ENCODE results near the gene METTL9. TPM values are rescaled to one million over a fixed set of nuclear protein-coding genes. Genes with fewer than 3 reads are reported as not detected.

METTL9 gene
- total RNA-seq, 1 donor from 2014 or later: 221 TPM

DNA sequence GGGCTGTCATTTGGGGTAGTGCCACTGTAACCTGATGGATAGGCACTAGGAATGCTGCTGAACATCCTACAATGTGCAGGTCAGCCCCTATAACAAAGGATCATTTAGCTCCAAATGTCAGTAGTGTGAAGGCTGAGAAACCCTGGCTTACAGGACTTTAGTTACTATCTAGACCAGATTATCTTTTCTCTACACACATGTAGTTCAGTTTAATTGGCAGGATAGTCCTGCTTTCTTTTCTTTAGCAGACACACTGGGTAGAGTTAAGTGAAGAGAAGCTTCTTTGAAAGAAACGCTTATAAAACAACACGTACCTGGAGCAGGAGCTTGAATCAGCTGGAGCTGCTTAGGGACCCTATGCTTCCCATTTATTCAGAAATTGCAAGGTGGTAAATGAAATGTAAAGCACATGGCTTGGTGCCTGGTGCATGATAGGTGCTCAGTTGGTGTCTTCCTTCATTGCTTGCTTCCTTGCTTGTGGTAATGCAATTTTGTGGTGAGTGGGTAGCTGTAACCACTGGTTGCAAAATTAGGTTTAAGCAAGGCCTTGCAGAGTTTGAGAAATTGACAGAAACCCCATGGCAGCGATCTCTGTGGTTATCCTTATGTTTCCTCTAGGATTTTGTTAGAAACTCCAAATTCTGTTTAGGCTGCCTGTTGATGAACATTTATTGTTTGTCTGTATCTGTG, 9.4 kb downstream of the METTL9 start:
- DNase-seq (ENCODE audit: low spot score): no peak
- no peaks in the 10 kb centered on the region for H3K36me3 Mint-ChIP-seq (ENCODE audit: low read depth, unreplicated experiment)
- H3K27me3 Mint-ChIP-seq (ENCODE audit: unreplicated experiment): no peaks in the 10 kb centered on the region
- H3K27ac Mint-ChIP-seq (ENCODE audit: unreplicated experiment): no peak overlapping the region
- TF ChIP-seq, protein P1, sequence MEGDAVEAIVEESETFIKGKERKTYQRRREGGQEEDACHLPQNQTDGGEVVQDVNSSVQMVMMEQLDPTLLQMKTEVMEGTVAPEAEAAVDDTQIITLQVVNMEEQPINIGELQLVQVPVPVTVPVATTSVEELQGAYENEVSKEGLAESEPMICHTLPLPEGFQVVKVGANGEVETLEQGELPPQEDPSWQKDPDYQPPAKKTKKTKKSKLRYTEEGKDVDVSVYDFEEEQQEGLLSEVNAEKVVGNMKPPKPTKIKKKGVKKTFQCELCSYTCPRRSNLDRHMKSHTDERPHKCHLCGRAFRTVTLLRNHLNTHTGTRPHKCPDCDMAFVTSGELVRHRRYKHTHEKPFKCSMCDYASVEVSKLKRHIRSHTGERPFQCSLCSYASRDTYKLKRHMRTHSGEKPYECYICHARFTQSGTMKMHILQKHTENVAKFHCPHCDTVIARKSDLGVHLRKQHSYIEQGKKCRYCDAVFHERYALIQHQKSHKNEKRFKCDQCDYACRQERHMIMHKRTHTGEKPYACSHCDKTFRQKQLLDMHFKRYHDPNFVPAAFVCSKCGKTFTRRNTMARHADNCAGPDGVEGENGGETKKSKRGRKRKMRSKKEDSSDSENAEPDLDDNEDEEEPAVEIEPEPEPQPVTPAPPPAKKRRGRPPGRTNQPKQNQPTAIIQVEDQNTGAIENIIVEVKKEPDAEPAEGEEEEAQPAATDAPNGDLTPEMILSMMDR (IDR thresholded peaks at IDR 0.05; ENCODE audit: unreplicated experiment): no peak
- H3K4me1 Mint-ChIP-seq (ENCODE audit: unreplicated experiment): peaks cover 31% of the 10 kb centered on the region
- no peak overlapping the region for H3K4me3 Mint-ChIP-seq (ENCODE audit: unreplicated experiment)
- no peaks in the 10 kb centered on the region for H3K9me3 Mint-ChIP-seq (ENCODE audit: unreplicated experiment)

DNA sequence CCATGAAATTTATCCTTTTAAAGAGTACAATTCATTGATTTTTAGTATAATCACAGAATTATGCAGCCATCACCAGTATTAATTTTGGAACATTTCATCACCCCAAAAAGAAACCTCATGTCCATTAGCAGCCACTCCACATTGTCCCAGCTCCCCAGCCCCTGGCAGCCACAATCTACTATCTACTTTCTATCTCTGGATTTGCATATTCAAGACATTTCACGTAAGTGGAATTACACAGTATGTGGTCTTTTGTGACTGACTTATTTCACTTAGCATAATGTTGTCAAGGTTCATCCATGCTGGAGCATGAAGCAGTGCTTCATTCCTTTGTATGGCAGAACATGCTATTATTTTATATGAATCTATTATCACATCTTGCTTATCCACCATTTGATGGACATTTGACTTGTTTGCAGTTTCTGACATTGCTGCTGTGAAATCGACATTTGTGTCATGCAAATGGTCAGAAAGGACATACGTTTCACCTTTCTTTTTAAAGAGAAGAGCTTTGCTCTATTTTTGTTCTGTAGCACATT, 10.7 kb downstream of the METTL9 start:
- no peak overlapping the region for H3K4me3 Mint-ChIP-seq (ENCODE audit: unreplicated experiment)
- no peak for DNase-seq (ENCODE audit: low spot score)
- H3K4me1 Mint-ChIP-seq (ENCODE audit: unreplicated experiment): peaks cover 24% of the 10 kb centered on the region
- H3K27me3 Mint-ChIP-seq (ENCODE audit: unreplicated experiment): no peaks in the 10 kb centered on the region
- TF ChIP-seq, protein P1 (IDR thresholded peaks at IDR 0.05; ENCODE audit: unreplicated experiment): no peak
- no peaks in the 10 kb centered on the region for H3K9me3 Mint-ChIP-seq (ENCODE audit: unreplicated experiment)
- H3K27ac Mint-ChIP-seq (ENCODE audit: unreplicated experiment): no peak overlapping the region
- no peaks in the 10 kb centered on the region for H3K36me3 Mint-ChIP-seq (ENCODE audit: low read depth, unreplicated experiment)

DNA sequence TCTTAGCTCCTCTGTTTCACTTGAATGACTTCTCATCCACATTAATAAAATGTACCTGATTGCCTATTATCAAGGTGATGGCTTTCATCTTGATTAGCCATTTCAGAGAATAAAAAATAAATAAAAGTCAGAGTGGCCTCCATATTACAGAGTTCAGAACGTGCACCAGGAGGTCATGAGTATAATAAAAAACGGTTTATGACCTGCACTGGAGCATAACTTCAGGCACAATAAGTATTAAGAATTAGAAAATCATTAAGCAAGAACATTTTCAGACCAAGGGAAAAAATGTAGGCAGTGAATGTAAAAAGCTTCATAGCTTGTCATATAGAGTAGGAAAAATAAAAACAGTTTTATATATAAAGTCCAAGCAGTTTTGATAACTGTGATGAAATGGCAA, 11.4 kb downstream of the METTL9 start:
- H3K36me3 Mint-ChIP-seq (ENCODE audit: low read depth, unreplicated experiment): no peaks in the 10 kb centered on the region
- no peak overlapping the region for H3K4me3 Mint-ChIP-seq (ENCODE audit: unreplicated experiment)
- H3K4me1 Mint-ChIP-seq (ENCODE audit: unreplicated experiment): peaks cover 31% of the 10 kb centered on the region
- TF ChIP-seq, protein P1 (IDR thresholded peaks at IDR 0.05; ENCODE audit: unreplicated experiment): no peak
- H3K27ac Mint-ChIP-seq (ENCODE audit: unreplicated experiment): no peak overlapping the region
- no peak for DNase-seq (ENCODE audit: low spot score)
- no peaks in the 10 kb centered on the region for H3K27me3 Mint-ChIP-seq (ENCODE audit: unreplicated experiment)
- no peaks in the 10 kb centered on the region for H3K9me3 Mint-ChIP-seq (ENCODE audit: unreplicated experiment)

DNA sequence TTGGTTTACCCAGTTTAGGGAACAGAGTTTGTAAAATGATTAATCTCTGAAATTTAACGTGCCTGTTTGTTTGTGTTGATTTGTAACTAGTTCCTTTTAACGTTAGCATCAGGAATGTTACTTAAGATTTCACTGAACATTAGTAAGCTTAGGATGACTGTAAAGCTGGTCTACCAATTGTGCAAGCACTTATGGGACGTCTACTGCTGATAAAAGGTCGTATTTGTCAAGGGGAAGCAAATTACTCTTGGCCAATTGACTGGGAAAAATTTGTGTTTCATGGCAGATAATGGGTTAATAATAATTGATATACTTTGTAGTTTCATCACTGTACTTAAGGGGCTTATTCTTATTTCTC, 11.8 kb downstream of the METTL9 start:
- TF ChIP-seq, protein P1 (IDR thresholded peaks at IDR 0.05; ENCODE audit: unreplicated experiment): no peak
- no peak overlapping the region for H3K4me3 Mint-ChIP-seq (ENCODE audit: unreplicated experiment)
- no peaks in the 10 kb centered on the region for H3K36me3 Mint-ChIP-seq (ENCODE audit: low read depth, unreplicated experiment)
- no peaks in the 10 kb centered on the region for H3K27me3 Mint-ChIP-seq (ENCODE audit: unreplicated experiment)
- no peaks in the 10 kb centered on the region for H3K9me3 Mint-ChIP-seq (ENCODE audit: unreplicated experiment)
- no peak overlapping the region for H3K27ac Mint-ChIP-seq (ENCODE audit: unreplicated experiment)
- no peak for DNase-seq (ENCODE audit: low spot score)
- H3K4me1 Mint-ChIP-seq (ENCODE audit: unreplicated experiment): peaks cover 35% of the 10 kb centered on the region

DNA sequence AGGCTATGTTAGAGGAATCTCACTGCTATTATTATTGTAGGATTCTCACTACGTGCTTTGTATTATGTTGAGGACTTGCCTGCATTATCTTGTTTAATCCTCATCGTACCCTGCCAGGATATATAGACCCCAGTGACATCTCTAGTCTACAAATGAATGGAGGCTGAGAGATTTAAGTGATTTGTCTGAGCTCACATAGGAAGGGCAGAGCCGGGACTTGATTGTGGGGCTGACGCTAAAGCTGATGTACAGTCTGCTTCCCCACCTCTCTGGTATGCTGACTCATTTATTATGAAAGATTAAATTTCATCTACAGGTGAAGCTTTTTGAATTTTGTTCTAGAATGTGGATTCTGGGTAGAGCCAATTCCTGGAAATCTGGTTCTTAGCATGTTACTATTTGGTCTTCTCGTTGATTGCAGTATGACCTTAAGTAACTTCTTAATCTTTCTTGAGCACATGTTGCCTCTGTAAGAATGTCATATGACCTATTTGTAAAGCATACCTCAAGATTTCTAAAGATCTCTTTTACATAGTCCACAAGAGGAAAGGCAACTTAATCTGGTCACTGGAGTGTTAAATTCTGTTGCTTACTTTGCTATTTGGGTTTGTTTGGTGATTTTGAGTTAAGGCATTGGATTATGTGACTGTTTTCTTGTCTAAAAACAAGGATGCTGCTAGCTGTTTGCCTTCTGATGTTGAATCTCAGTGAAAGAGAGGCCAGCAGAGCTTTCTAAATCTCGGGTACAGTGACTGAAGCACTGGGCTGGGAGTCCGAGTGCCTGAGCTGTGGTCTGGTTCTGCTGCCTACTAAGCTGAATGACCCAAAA, 12.4 kb downstream of the METTL9 start:
- TF ChIP-seq, protein P1 (IDR thresholded peaks at IDR 0.05; ENCODE audit: unreplicated experiment): no peak
- Mint-ChIP-seq H3K4me1 (ENCODE audit: unreplicated experiment) (peaks cover 41% of the 10 kb centered on the region), H3K4me3 (ENCODE audit: unreplicated experiment) (no peak overlapping the region), H3K27ac (ENCODE audit: unreplicated experiment) (no peak overlapping the region), H3K27me3 (ENCODE audit: unreplicated experiment) (peaks cover 2% of the 10 kb centered on the region), H3K9me3 (ENCODE audit: unreplicated experiment) (no peaks in the 10 kb centered on the region), H3K36me3 (ENCODE audit: low read depth, unreplicated experiment) (no peaks in the 10 kb centered on the region)
- no peak for DNase-seq (ENCODE audit: low spot score)
